Prostate gland (tissue), 2 donors: ENCODE measurements around the gene C2CD3. TPM values are rescaled to one million over a fixed set of nuclear protein-coding genes. Genes with fewer than 3 reads are reported as not detected.

Source experiments
- DNase-seq: peaks from one replicate; pipeline ENCODE4 v3.0.0-alpha.2; 2019; ENCODE audit warnings: low spot score
- H3K27ac ChIP-seq, 2 donors: fragments of 200-600 bp; sonication (generic); 2 replicates each; pipeline ENCODE4 v1.5.1; 2017 to 2019
- H3K27me3 ChIP-seq: fragments of 200-600 bp; sonication (generic); replicated peaks from 2 replicates; pipeline ENCODE4 v1.5.1; 2019; ENCODE audit not compliant: insufficient read depth
- H3K36me3 ChIP-seq, 2 donors: fragments of 200-600 bp; sonication (generic); 1 replicate in 1 of 2; 2 replicates in 1 of 2; pipeline versions ENCODE4 v1.5.1 to v1.8.1; 2017 to 2019
- H3K4me1 ChIP-seq: fragments of 200-600 bp; sonication (generic); replicated peaks from 2 replicates; pipeline ENCODE4 v1.5.1; 2019
- H3K4me3 ChIP-seq, 2 donors: fragments of 200-600 bp; sonication (generic); 2 replicates each; pipeline ENCODE4 v1.5.1; 2017 to 2019
- H3K9me3 ChIP-seq: fragments of 200-600 bp; sonication (generic); 2 replicates; pipeline ENCODE4 v1.5.1; 2017
- CTCF ChIP-seq, 4 experiments: fragments of 200-600 bp in 2 of 4; fragments of 450-650 bp in 2 of 4; sonication (generic) in 2 of 4; IDR thresholded peaks; 1 replicate in 3 of 4; 2 replicates in 1 of 4; pipeline ENCODE4 v1.5.1; 2016 to 2019; ENCODE audit warnings: antibody characterized with exemption in 4 of 4, mild to moderate bottlenecking in 2 of 4, moderate library complexity in 2 of 4
- POLR2A ChIP-seq: fragments of 450-650 bp; IDR thresholded peaks from one replicate; pipeline ENCODE4 v1.6.1; 2016; ENCODE audit warnings: antibody characterized with exemption, mild to moderate bottlenecking
- POLR2AphosphoS5 ChIP-seq: sonication (generic); formaldehyde crosslinking; IDR thresholded peaks from one replicate; pipeline ENCODE4 v1.6.1; 2017; ENCODE audit warnings: antibody characterized with exemption
- WGBS: methylation state at CpG from one replicate; pipeline ENCODE4 v1.1.5; 2018; 5-methylcytosine and 5-hydroxymethylcytosine counted together
- intact Hi-C: fragments of 100-400 bp; cut with DNase I; formaldehyde crosslinking; loops from one replicate; pipeline ENCODE4 v1.14.2; 2022
- total RNA-seq, 2 donors: library from RNA; depleted of rRNA; stranded (reverse); fragments of >200 nt; gene quantifications; one replicate each; pipeline ENCODE4 v1.1.0, GENCODE V29; 2016

The C2CD3 gene
- total RNA-seq, 2 donors from 2014 or later = 38.7 to 49.6 TPM

GRCh38 chr11:74175920-74176319 is 5.1 kb upstream of the C2CD3 start:
- no peak for TF ChIP-seq CTCF (IDR thresholded peaks at IDR 0.05)
- TF ChIP-seq POLR2AphosphoS5 = no peak
- no peak for TF ChIP-seq POLR2A
- Histone ChIP-seq H3K4me1 (no peaks in the 10 kb centered on the region), H3K9me3 (no peaks in the 10 kb centered on the region), H3K36me3 (no peaks in the 10 kb centered on the region), H3K27me3 (no peaks in the 10 kb centered on the region), H3K4me3 (no peak overlapping the region), H3K27ac (no peak overlapping the region)
- WGBS = 74% methylated on average over 1 of the region's 1 CpG
- intact Hi-C loops = no loop called here
- no peak for DNase-seq

- H3K27ac ChIP-seq = peak overlapping the region; percentile 86 to 93
- intact Hi-C loops = no loop called here
- 13% methylated on average over 5 of the region's 5 CpGs for WGBS
Measured at GRCh38 chr11:74171997-74172396, 1.2 kb upstream of the C2CD3 start.

GRCh38 chr11:74171630-74171968 is 797 bp upstream of the C2CD3 start:
- Histone ChIP-seq H3K27me3 (no peaks in the 10 kb centered on the region), H3K27ac (peak overlapping the region; percentile 86 to 93), H3K4me3 (peak overlapping the region; percentile 68 to 70), H3K36me3 (no peaks in the 10 kb centered on the region), H3K4me1 (peaks cover 5% of the 10 kb centered on the region), H3K9me3 (no peaks in the 10 kb centered on the region)
- no peak for DNase-seq
- TF ChIP-seq POLR2A = no peak
- no peak for TF ChIP-seq CTCF (IDR thresholded peaks at IDR 0.05)
- TF ChIP-seq POLR2AphosphoS5 = no peak
- intact Hi-C loops = no loop called here
- WGBS = 2% methylated on average over 5 of the region's 5 CpGs

More at GRCh38 chr11:74171997-74172396, 1.2 kb upstream of the C2CD3 start:
- peaks cover 5% of the 10 kb centered on the region for H3K4me1 ChIP-seq
- no peak for DNase-seq
- H3K9me3 ChIP-seq = no peaks in the 10 kb centered on the region
- peak overlapping the region; percentile 68 to 70 for H3K4me3 ChIP-seq
- TF ChIP-seq POLR2A = no peak
- no peak for TF ChIP-seq CTCF (IDR thresholded peaks at IDR 0.05)
- no peak for TF ChIP-seq POLR2AphosphoS5
- H3K27me3 ChIP-seq = no peaks in the 10 kb centered on the region
- H3K36me3 ChIP-seq = no peaks in the 10 kb centered on the region

GRCh38 chr11:74169738-74170458 is 904 bp downstream of the C2CD3 start:
- TF ChIP-seq POLR2A (no peak), CTCF (IDR thresholded peaks at IDR 0.05) (no peak), POLR2AphosphoS5 (no peak)
- H3K27ac ChIP-seq = peak overlapping the region; percentile 86 to 93
- H3K36me3 ChIP-seq = no peaks in the 10 kb centered on the region
- H3K27me3 ChIP-seq = no peaks in the 10 kb centered on the region
- H3K9me3 ChIP-seq = no peaks in the 10 kb centered on the region
- 8% methylated on average over 9 of the region's 9 CpGs for WGBS
- peaks cover 5% of the 10 kb centered on the region for H3K4me1 ChIP-seq
- H3K4me3 ChIP-seq = peak overlapping the region; percentile 68 to 70
- intact Hi-C loops = no loop called here
- no peak for DNase-seq

- Histone ChIP-seq H3K27me3 (no peaks in the 10 kb centered on the region), H3K4me1 (peaks cover 5% of the 10 kb centered on the region), H3K4me3 (no peak overlapping the region), H3K9me3 (no peaks in the 10 kb centered on the region), H3K27ac (no peak overlapping the region), H3K36me3 (no peaks in the 10 kb centered on the region)
- 63% methylated on average over 3 of the region's 3 CpGs for WGBS
- TF ChIP-seq POLR2AphosphoS5 = no peak
- no peak for TF ChIP-seq POLR2A
- no peak for TF ChIP-seq CTCF (IDR thresholded peaks at IDR 0.05)
- DNase-seq = no peak
- intact Hi-C loops = no loop called here
Measured at GRCh38 chr11:74168838-74169237, 2.0 kb downstream of the C2CD3 start.
